Measurements from ENCODE around the gene IGLL1. TPM values are rescaled to one million over a fixed set of nuclear protein-coding genes. Genes with fewer than 3 reads are reported as not detected.
"Not testable (repeated sequence)": the region's sequence is repeated elsewhere in the genome, so short reads cannot be mapped to it uniquely, and the experiment has no call there.

IGLL1 gene
- polyA plus RNA-seq, 1 donor (not counting 4 experiments of a cell fraction or from before 2014, with no cell fraction given): not detected

GRCh38 chr22:23541849-23542281 lies 38.2 kb downstream of the IGLL1 start:
- H2AFZ ChIP-seq (ENCODE audit: control insufficient read depth, low read length); H3K4me2 ChIP-seq (ENCODE audit: control insufficient read depth, extremely low read depth, insufficient read depth, low read depth, low read length); H3K79me2 ChIP-seq (ENCODE audit: control insufficient read depth, insufficient read depth, low read length); H3K9me3 ChIP-seq (ENCODE audit: control insufficient read depth, low read depth, low read length); H3K9me1 ChIP-seq (ENCODE audit: control insufficient read depth, extremely low read depth, insufficient read depth, low read length); H3K4me1 ChIP-seq (ENCODE audit: control insufficient read depth, extremely low read depth, insufficient read depth, low read length); H3K36me3 ChIP-seq (ENCODE audit: control insufficient read depth in 2 of 2, extremely low read depth in 1 of 2, insufficient read depth in 2 of 2, low read length in 2 of 2); H3K9ac ChIP-seq (ENCODE audit: control insufficient read depth, extremely low read depth, insufficient read depth, low read length); H3K4me3 ChIP-seq (ENCODE audit: control insufficient read depth in 2 of 3, extremely low read depth in 1 of 3, insufficient read depth in 2 of 3, low read depth in 1 of 3, low read length in 3 of 3); FAIRE-seq; dilution Hi-C loops (cut with MboI; ENCODE audit: extremely low pct_ligation_motif_present, low sequenced_read_pairs); H3K27ac ChIP-seq (ENCODE audit: control insufficient read depth, insufficient read depth, low read length); H4K20me1 ChIP-seq (ENCODE audit: control insufficient read depth, extremely low read depth, insufficient read depth, low read length); H3K27me3 ChIP-seq (ENCODE audit: control insufficient read depth, extremely low read depth, insufficient read depth, low read length); DNase-seq (ENCODE audit: low read depth, low spot score): not testable (repeated sequence)
- TF ChIP-seq CTCF (optimal IDR thresholded peaks at IDR 0.05 in 1 of 3, IDR thresholded peaks at IDR 0.05 in 1 of 3, conservative IDR thresholded peaks at IDR 0.05 in 1 of 3; ENCODE audit: extremely low read depth in 1 of 3, insufficient read depth in 2 of 3, low read length in 3 of 3): peak; percentile 13 to 52 (median 43)

- FAIRE-seq; H3K4me2 ChIP-seq (ENCODE audit: control insufficient read depth, extremely low read depth, insufficient read depth, low read depth, low read length); H4K20me1 ChIP-seq (ENCODE audit: control insufficient read depth, extremely low read depth, insufficient read depth, low read length); H3K79me2 ChIP-seq (ENCODE audit: control insufficient read depth, insufficient read depth, low read length); H3K9ac ChIP-seq (ENCODE audit: control insufficient read depth, extremely low read depth, insufficient read depth, low read length); H3K36me3 ChIP-seq (ENCODE audit: control insufficient read depth in 2 of 2, extremely low read depth in 1 of 2, insufficient read depth in 2 of 2, low read length in 2 of 2); H3K9me3 ChIP-seq (ENCODE audit: control insufficient read depth, low read depth, low read length); dilution Hi-C loops (cut with MboI; ENCODE audit: extremely low pct_ligation_motif_present, low sequenced_read_pairs); DNase-seq (ENCODE audit: low read depth, low spot score); H3K4me3 ChIP-seq (ENCODE audit: control insufficient read depth in 2 of 3, extremely low read depth in 1 of 3, insufficient read depth in 2 of 3, low read depth in 1 of 3, low read length in 3 of 3); H3K4me1 ChIP-seq (ENCODE audit: control insufficient read depth, extremely low read depth, insufficient read depth, low read length); H2AFZ ChIP-seq (ENCODE audit: control insufficient read depth, low read length); H3K9me1 ChIP-seq (ENCODE audit: control insufficient read depth, extremely low read depth, insufficient read depth, low read length); H3K27me3 ChIP-seq (ENCODE audit: control insufficient read depth, extremely low read depth, insufficient read depth, low read length); H3K27ac ChIP-seq (ENCODE audit: control insufficient read depth, insufficient read depth, low read length): not testable (repeated sequence)
Measured at GRCh38 chr22:23540837-23541236, 39.3 kb downstream of the IGLL1 start.

GRCh38 chr22:23539839-23540198 lies 40.3 kb downstream of the IGLL1 start:
- H3K9me1 ChIP-seq (ENCODE audit: control insufficient read depth, extremely low read depth, insufficient read depth, low read length); H3K79me2 ChIP-seq (ENCODE audit: control insufficient read depth, insufficient read depth, low read length); DNase-seq (ENCODE audit: low read depth, low spot score); H3K36me3 ChIP-seq (ENCODE audit: control insufficient read depth in 2 of 2, extremely low read depth in 1 of 2, insufficient read depth in 2 of 2, low read length in 2 of 2); H3K4me3 ChIP-seq (ENCODE audit: control insufficient read depth in 2 of 3, extremely low read depth in 1 of 3, insufficient read depth in 2 of 3, low read depth in 1 of 3, low read length in 3 of 3); dilution Hi-C loops (cut with MboI; ENCODE audit: extremely low pct_ligation_motif_present, low sequenced_read_pairs); H3K9me3 ChIP-seq (ENCODE audit: control insufficient read depth, low read depth, low read length); H2AFZ ChIP-seq (ENCODE audit: control insufficient read depth, low read length); H3K4me1 ChIP-seq (ENCODE audit: control insufficient read depth, extremely low read depth, insufficient read depth, low read length); H4K20me1 ChIP-seq (ENCODE audit: control insufficient read depth, extremely low read depth, insufficient read depth, low read length); H3K9ac ChIP-seq (ENCODE audit: control insufficient read depth, extremely low read depth, insufficient read depth, low read length); H3K27ac ChIP-seq (ENCODE audit: control insufficient read depth, insufficient read depth, low read length); H3K27me3 ChIP-seq (ENCODE audit: control insufficient read depth, extremely low read depth, insufficient read depth, low read length); FAIRE-seq; H3K4me2 ChIP-seq (ENCODE audit: control insufficient read depth, extremely low read depth, insufficient read depth, low read depth, low read length): not testable (repeated sequence)
